Neural cell (in vitro differentiated cells): ENCODE results near the gene ARL14EPL. TPM values are rescaled to one million over a fixed set of nuclear protein-coding genes. Genes with fewer than 3 reads are reported as not detected.

Experiments
- H2AFZ ChIP-seq: fragments of 200-600, 300-800 bp; sonication (generic), shearing (Covaris generic); 2 replicates; pipeline ENCODE4 v1.6.0; 2014; ENCODE audit warnings: low read depth, mild to moderate bottlenecking, antibody characterized with exemption, low read length, moderate library complexity
- H3F3A ChIP-seq: fragments of 200-600 bp; shearing (Covaris generic); 2 replicates; pipeline ENCODE4 v1.6.1; 2016; ENCODE audit warnings: mild to moderate bottlenecking, moderate library complexity, mixed read lengths, antibody characterized with exemption, low read length; ENCODE audit not compliant: insufficient read depth, poor library complexity, severe bottlenecking
- H3K27ac ChIP-seq: fragments of 200-600, 300-800 bp; sonication (generic), shearing (Covaris generic); 2 replicates; pipeline ENCODE4 v1.5.1; 2014; ENCODE audit warnings: mild to moderate bottlenecking, low read length, moderate library complexity
- H3K27me3 ChIP-seq: fragments of 300-800, 200-600 bp; sonication (generic), shearing (Covaris generic); 2 replicates; pipeline ENCODE4 v1.6.0; 2014; ENCODE audit warnings: mild to moderate bottlenecking, low read depth, low read length, moderate library complexity; ENCODE audit not compliant: insufficient read depth
- H3K36me3 ChIP-seq: fragments of 300-800, 200-600 bp; sonication (generic), shearing (Covaris generic); 2 replicates; pipeline ENCODE4 v1.5.1; 2014; ENCODE audit warnings: mild to moderate bottlenecking, antibody characterized with exemption, low read length, moderate library complexity; ENCODE audit not compliant: insufficient read depth
- H3K4me2 ChIP-seq: fragments of 300-800, 200-600 bp; sonication (generic), shearing (Covaris generic); 2 replicates; pipeline ENCODE4 v1.6.0; 2014; ENCODE audit warnings: mild to moderate bottlenecking, low read length
- H3K4me3 ChIP-seq: fragments of 300-800, 200-600 bp; sonication (generic), shearing (Covaris generic); 2 replicates; pipeline ENCODE4 v1.5.1; 2014; ENCODE audit warnings: mild to moderate bottlenecking, low read length, moderate library complexity
- H3K79me2 ChIP-seq: fragments of 200-600 bp; shearing (Covaris generic); replicated peaks from 2 replicates; pipeline ENCODE4 v1.6.0; 2014; ENCODE audit warnings: mild to moderate bottlenecking, low read length, moderate library complexity; ENCODE audit not compliant: insufficient read depth
- H3K9ac ChIP-seq: fragments of 300-800, 200-600 bp; sonication (generic), shearing (Covaris generic); 2 replicates; pipeline ENCODE4 v1.6.1; 2016; ENCODE audit warnings: mild to moderate bottlenecking, low read length, mixed read lengths
- H3K9me2 ChIP-seq: fragments of 200-600 bp; shearing (Covaris generic); 2 replicates; pipeline ENCODE4 v1.6.1; 2016; ENCODE audit warnings: mild to moderate bottlenecking, low read length, mixed read lengths; ENCODE audit not compliant: insufficient read depth
- H3K9me3 ChIP-seq: fragments of 200-600, 300-800 bp; sonication (generic), shearing (Covaris generic); 2 replicates; pipeline ENCODE4 v1.6.1; 2016; ENCODE audit warnings: mild to moderate bottlenecking, mixed run types, low read length, moderate library complexity, mixed read lengths
- H4K20me1 ChIP-seq: fragments of 200-600 bp; shearing (Covaris generic); 2 replicates; pipeline ENCODE4 v1.6.1; 2016; ENCODE audit warnings: mild to moderate bottlenecking, mixed run types; ENCODE audit not compliant: insufficient read depth
- CTCF ChIP-seq: fragments of 450-650 bp; IDR thresholded peaks from 2 replicates; pipeline ENCODE4 v1.5.1; 2014; ENCODE audit warnings: antibody characterized with exemption, mild to moderate bottlenecking, moderate library complexity; ENCODE audit not compliant: poor library complexity, severe bottlenecking
- EP300 ChIP-seq: fragments of 450-650 bp; conservative IDR thresholded peaks from 2 replicates; pipeline ENCODE4 v1.6.1; 2014; ENCODE audit warnings: antibody characterized with exemption, mild to moderate bottlenecking, moderate library complexity; ENCODE audit not compliant: poor library complexity, severe bottlenecking
- EZH2 ChIP-seq: fragments of 200-600, 300-800 bp; shearing (Covaris generic), sonication (generic); IDR thresholded peaks from 2 replicates; pipeline ENCODE4 v1.6.1; 2014; ENCODE audit warnings: antibody characterized with exemption, low read length, borderline replicate concordance, mild to moderate bottlenecking; ENCODE audit not compliant: insufficient read depth, poor library complexity, severe bottlenecking
- MXI1 ChIP-seq: fragments of 450-650 bp; conservative IDR thresholded peaks from 2 replicates; pipeline ENCODE4 v1.6.1; 2014; ENCODE audit warnings: antibody characterized with exemption, mild to moderate bottlenecking; ENCODE audit not compliant: poor library complexity, severe bottlenecking
- POLR2AphosphoS5 ChIP-seq: IDR thresholded peaks from 2 replicates; pipeline ENCODE4 v1.6.1; 2012
- RAD21 ChIP-seq: fragments of 450-650 bp; conservative IDR thresholded peaks from 2 replicates; pipeline ENCODE4 v1.6.1; 2014; ENCODE audit warnings: antibody characterized with exemption, mild to moderate bottlenecking, moderate library complexity
- REST ChIP-seq: IDR thresholded peaks from 2 replicates; pipeline ENCODE4 v1.6.1; 2012; ENCODE audit warnings: borderline replicate concordance
- SMC3 ChIP-seq: fragments of 450-650 bp; conservative IDR thresholded peaks from 2 replicates; pipeline ENCODE4 v1.6.1; 2014; ENCODE audit warnings: antibody characterized with exemption, mild to moderate bottlenecking, moderate library complexity; ENCODE audit not compliant: poor library complexity
- TAF1 ChIP-seq: IDR thresholded peaks from 2 replicates; pipeline ENCODE4 v1.6.1; 2012; ENCODE audit warnings: low read depth
- polyA plus RNA-seq: library from polyadenylated mRNA; depleted of rRNA; stranded (reverse); fragments of >200 nt; gene quantifications from 2 replicates; pipeline ENCODE4 v1.2.3, GENCODE V29; 2014

ARL14EPL gene
- polyA plus RNA-seq, 1 donor from 2014 or later: 0.24 TPM

- Histone ChIP-seq H3F3A (no peaks in the 10 kb centered on the region), H3K4me2 (no peak overlapping the region), H3K27me3 (no peaks in the 10 kb centered on the region), H3K27ac (no peak overlapping the region), H2AFZ (no peak overlapping the region), H3K9me3 (no peaks in the 10 kb centered on the region), H3K9ac (no peak overlapping the region), H3K4me3 (no peak overlapping the region), H3K36me3 (peaks cover 4% of the 10 kb centered on the region), H4K20me1 (no peaks in the 10 kb centered on the region), H3K9me2 (no peaks in the 10 kb centered on the region), H3K79me2 (no peaks in the 10 kb centered on the region)
- TF ChIP-seq SMC3: no peak
- TF ChIP-seq TAF1: no peak
- no peak for TF ChIP-seq MXI1
- TF ChIP-seq EP300: no peak
- no peak for TF ChIP-seq EZH2
- TF ChIP-seq RAD21: no peak
- no peak for TF ChIP-seq POLR2AphosphoS5
- TF ChIP-seq CTCF: no peak
- no peak for TF ChIP-seq REST
These were observed 59.1 kb downstream of the ARL14EPL start for GRCh38 chr5:116091416-116091815.

- Histone ChIP-seq H2AFZ (no peak overlapping the region), H3K9me2 (no peaks in the 10 kb centered on the region), H3K9ac (no peak overlapping the region), H3K4me3 (no peak overlapping the region), H3K36me3 (peaks cover 4% of the 10 kb centered on the region), H3K27me3 (no peaks in the 10 kb centered on the region), H3K9me3 (no peaks in the 10 kb centered on the region), H3K79me2 (no peaks in the 10 kb centered on the region), H3K4me2 (no peak overlapping the region), H3K27ac (no peak overlapping the region), H4K20me1 (no peaks in the 10 kb centered on the region), H3F3A (no peaks in the 10 kb centered on the region)
- no peak for TF ChIP-seq CTCF
- TF ChIP-seq POLR2AphosphoS5: no peak
- no peak for TF ChIP-seq SMC3
- TF ChIP-seq TAF1: no peak
- no peak for TF ChIP-seq MXI1
These were observed 65.0 kb downstream of the ARL14EPL start for GRCh38 chr5:116097301-116097700.
